Measurements from ENCODE around the gene TMEM100.

- TF ChIP-seq CTCF (conservative IDR thresholded peaks at IDR 0.05) (no peak), EZH2 (IDR thresholded peaks at IDR 0.05; ENCODE audit: low read depth) (no peak)
Measured at GRCh38 chr17:55763856-55764255, 41.2 kb upstream of the TMEM100 start.
